ENCODE data around the gene ITGA3. TPM values are rescaled to one million over a fixed set of nuclear protein-coding genes. Genes with fewer than 3 reads are reported as not detected.

The ITGA3 gene
- 142 and 195 TPM in 2 replicates for total RNA-seq (2014; rRNA removed; shearing (Covaris generic))

GRCh38 chr17:50055426-50056216, at the start of gene ITGA3:
Gene ITGA3 (plus strand): TSS chr17:50056110. CDS start chr17:50056440, 330 bp downstream.
- H3K4me1 ChIP-seq (replicated peaks) = peaks cover 97% of the 10 kb centered on the region
- H3K27me3 ChIP-seq (replicated peaks) = no peaks in the 10 kb centered on the region
- DNase-seq (ENCODE audit: low read depth in 1 of 2, low spot score in 2 of 2) = peak; percentile 83 to 90
- H3K9me3 ChIP-seq (replicated peaks) = no peaks in the 10 kb centered on the region
- H3K4me3 ChIP-seq = peak within 1 kb of the TSS; percentile 84
- H3K27ac ChIP-seq = peak within 1 kb of the TSS; percentile 59
- H3K36me3 ChIP-seq = peaks cover 39% of the 10 kb centered on the region

- H3K27me3 ChIP-seq (replicated peaks) = peaks cover 10% of the 10 kb centered on the region
- no peaks in the 10 kb centered on the region for H3K4me1 ChIP-seq (replicated peaks)
- H3K9me3 ChIP-seq (replicated peaks) = peaks cover 19% of the 10 kb centered on the region
- no peak overlapping the region for H3K4me3 ChIP-seq
- DNase-seq (ENCODE audit: low read depth in 1 of 2, low spot score in 2 of 2) = no peak
- no peak overlapping the region for H3K27ac ChIP-seq
- no peaks in the 10 kb centered on the region for H3K36me3 ChIP-seq
These were observed 46.6 kb upstream of the ITGA3 start for GRCh38 chr17:50009282-50009681.

GRCh38 chr17:50013079-50013478, 42.8 kb upstream of the ITGA3 start:
- no peak overlapping the region for H3K4me3 ChIP-seq

GRCh38 chr17:50014471-50015088, 41.3 kb upstream of the ITGA3 start:
- DNase-seq (ENCODE audit: low read depth in 1 of 2, low spot score in 2 of 2) = no peak
- Histone ChIP-seq H3K4me3 (no peak overlapping the region), H3K27me3 (replicated peaks) (peaks cover 6% of the 10 kb centered on the region; the same call in 1 of the 2 replicates), H3K36me3 (no peaks in the 10 kb centered on the region), H3K27ac (no peak overlapping the region), H3K4me1 (replicated peaks) (peaks cover 7% of the 10 kb centered on the region), H3K9me3 (replicated peaks) (peaks cover 17% of the 10 kb centered on the region)

More at GRCh38 chr17:50013079-50013478, 42.8 kb upstream of the ITGA3 start:
- DNase-seq (ENCODE audit: low read depth in 1 of 2, low spot score in 2 of 2) = no peak
- Histone ChIP-seq H3K9me3 (replicated peaks) (peaks cover 19% of the 10 kb centered on the region), H3K36me3 (no peaks in the 10 kb centered on the region), H3K27me3 (replicated peaks) (peaks cover 6% of the 10 kb centered on the region; the same call in 1 of the 2 replicates), H3K27ac (no peak overlapping the region), H3K4me1 (replicated peaks) (peaks cover 4% of the 10 kb centered on the region; the same call in 1 of the 2 replicates)

GRCh38 chr17:50015146-50015545, 40.8 kb upstream of the ITGA3 start:
- H3K4me1 ChIP-seq (replicated peaks) = peaks cover 7% of the 10 kb centered on the region
- H3K27me3 ChIP-seq (replicated peaks) = peaks cover 6% of the 10 kb centered on the region; the same call in 1 of the 2 replicates
- no peak for DNase-seq (ENCODE audit: low read depth in 1 of 2, low spot score in 2 of 2)
- H3K4me3 ChIP-seq = no peak overlapping the region
- no peaks in the 10 kb centered on the region for H3K36me3 ChIP-seq
- peaks cover 17% of the 10 kb centered on the region for H3K9me3 ChIP-seq (replicated peaks)
- H3K27ac ChIP-seq = no peak overlapping the region

GRCh38 chr17:50018909-50019308, 37.0 kb upstream of the ITGA3 start:
- H3K27ac ChIP-seq = no peak overlapping the region
- H3K9me3 ChIP-seq (replicated peaks) = peaks cover 2% of the 10 kb centered on the region
- no peak for DNase-seq (ENCODE audit: low read depth in 1 of 2, low spot score in 2 of 2)

GRCh38 chr17:50020841-50021599, 34.9 kb upstream of the ITGA3 start:
- no peak for DNase-seq (ENCODE audit: low read depth in 1 of 2, low spot score in 2 of 2)
- Histone ChIP-seq H3K27me3 (replicated peaks) (no peaks in the 10 kb centered on the region), H3K9me3 (replicated peaks) (peaks cover 9% of the 10 kb centered on the region), H3K4me3 (no peak overlapping the region), H3K36me3 (no peaks in the 10 kb centered on the region), H3K27ac (no peak overlapping the region), H3K4me1 (replicated peaks) (peaks cover 7% of the 10 kb centered on the region)

More at GRCh38 chr17:50018909-50019308, 37.0 kb upstream of the ITGA3 start:
- H3K27me3 ChIP-seq (replicated peaks) = no peaks in the 10 kb centered on the region
- H3K4me3 ChIP-seq = no peak overlapping the region
- H3K36me3 ChIP-seq = no peaks in the 10 kb centered on the region
- peaks cover 7% of the 10 kb centered on the region for H3K4me1 ChIP-seq (replicated peaks)

- H3K27ac ChIP-seq = no peak overlapping the region
- H3K36me3 ChIP-seq = no peaks in the 10 kb centered on the region
- H3K9me3 ChIP-seq (replicated peaks) = peaks cover 9% of the 10 kb centered on the region
- no peaks in the 10 kb centered on the region for H3K27me3 ChIP-seq (replicated peaks)
- no peak for DNase-seq (ENCODE audit: low read depth in 1 of 2, low spot score in 2 of 2)
- no peak overlapping the region for H3K4me3 ChIP-seq
- peaks cover 10% of the 10 kb centered on the region for H3K4me1 ChIP-seq (replicated peaks)
These were observed 34.1 kb upstream of the ITGA3 start for GRCh38 chr17:50021681-50022370.

- no peak overlapping the region for H3K27ac ChIP-seq
- peaks cover 17% of the 10 kb centered on the region for H3K4me1 ChIP-seq (replicated peaks)
- no peaks in the 10 kb centered on the region for H3K36me3 ChIP-seq
- H3K4me3 ChIP-seq = no peak overlapping the region
- peaks cover 9% of the 10 kb centered on the region for H3K9me3 ChIP-seq (replicated peaks)
- no peak for DNase-seq (ENCODE audit: low read depth in 1 of 2, low spot score in 2 of 2)
- H3K27me3 ChIP-seq (replicated peaks) = no peaks in the 10 kb centered on the region
These were observed 33.3 kb upstream of the ITGA3 start for GRCh38 chr17:50022463-50023130.

GRCh38 chr17:50023520-50023919, 32.4 kb upstream of the ITGA3 start:
- peaks cover 26% of the 10 kb centered on the region for H3K4me1 ChIP-seq (replicated peaks)
- no peak for DNase-seq (ENCODE audit: low read depth in 1 of 2, low spot score in 2 of 2)
- no peaks in the 10 kb centered on the region for H3K36me3 ChIP-seq
- no peaks in the 10 kb centered on the region for H3K27me3 ChIP-seq (replicated peaks)
- H3K9me3 ChIP-seq (replicated peaks) = peaks cover 9% of the 10 kb centered on the region
- no peak overlapping the region for H3K4me3 ChIP-seq
- H3K27ac ChIP-seq = no peak overlapping the region

GRCh38 chr17:50024808-50025207, 31.1 kb upstream of the ITGA3 start:
- Histone ChIP-seq H3K9me3 (replicated peaks) (peaks cover 9% of the 10 kb centered on the region), H3K27me3 (replicated peaks) (no peaks in the 10 kb centered on the region), H3K36me3 (no peaks in the 10 kb centered on the region), H3K27ac (no peak overlapping the region), H3K4me3 (no peak overlapping the region), H3K4me1 (replicated peaks) (peaks cover 31% of the 10 kb centered on the region)
- no peak for DNase-seq (ENCODE audit: low read depth in 1 of 2, low spot score in 2 of 2)

- Histone ChIP-seq H3K4me3 (no peak overlapping the region), H3K4me1 (replicated peaks) (peaks cover 31% of the 10 kb centered on the region), H3K27ac (no peak overlapping the region), H3K36me3 (no peaks in the 10 kb centered on the region), H3K27me3 (replicated peaks) (no peaks in the 10 kb centered on the region), H3K9me3 (replicated peaks) (peaks cover 9% of the 10 kb centered on the region)
- DNase-seq (ENCODE audit: low read depth in 1 of 2, low spot score in 2 of 2) = no peak
These were observed 29.7 kb upstream of the ITGA3 start for GRCh38 chr17:50026046-50026675.
